AG04449 (cell line): ENCODE results near the gene IMMP2L.

ENCODE experiments used
- CTCF ChIA-PET: fragments of 350-600 bp; formaldehyde crosslinking; extraction: SDS; loops from one replicate; lab custom pipeline; 2021; ENCODE audit warnings: antibody characterized with exemption; lab: Yijun Ruan, JAX
- POLR2A ChIA-PET: fragments of 400-600, 350-600 bp; formaldehyde crosslinking; extraction: SDS; loops from one replicate; lab custom pipeline; 2020; ENCODE audit warnings: antibody characterized with exemption, inconsistent platforms; lab: Yijun Ruan, JAX
- DNase-seq: peaks from one replicate; pipeline ENCODE4 v3.0.0-alpha.2; 2010; ENCODE audit warnings: low read depth, low spot score
- H3K4me3 ChIP-seq: 2 replicates; pipeline ENCODE4 v1.5.1; 2011; ENCODE audit warnings: low read depth, mild to moderate bottlenecking, control low read depth, low read length
- CTCF ChIP-seq: IDR thresholded peaks from one replicate; pipeline ENCODE4 v1.5.1; 2011; ENCODE audit warnings: mild to moderate bottlenecking, moderate library complexity, low read length, control low read depth, inconsistent platforms; ENCODE audit not compliant: insufficient read depth; ENCODE audit errors: missing control alignments

Gene IMMP2L

GRCh38 chr7:110750931-110751605 lies 811.2 kb downstream of the IMMP2L start:
- H3K4me3 ChIP-seq: no peak overlapping the region
- ChIA-PET POLR2A (no interaction called here), CTCF (no interaction called here)
- TF ChIP-seq CTCF: no peak
- no peak for DNase-seq

- CTCF ChIA-PET: no interaction called here
- no peak for DNase-seq
- POLR2A ChIA-PET: no interaction called here
- TF ChIP-seq CTCF: no peak
- H3K4me3 ChIP-seq: no peak overlapping the region
These were observed 829.1 kb downstream of the IMMP2L start for GRCh38 chr7:110733221-110733620.

- ChIA-PET CTCF (no interaction called here), POLR2A (no interaction called here)
- no peak for DNase-seq
These were observed 837.5 kb downstream of the IMMP2L start for GRCh38 chr7:110724811-110725210.

GRCh38 chr7:110721395-110721794 lies 840.9 kb downstream of the IMMP2L start:
- CTCF ChIA-PET: no interaction called here
- H3K4me3 ChIP-seq: no peak overlapping the region
- POLR2A ChIA-PET: no interaction called here
- no peak for TF ChIP-seq CTCF
- no peak for DNase-seq

More at GRCh38 chr7:110724811-110725210, 837.5 kb downstream of the IMMP2L start:
- TF ChIP-seq CTCF: no peak
- no peak overlapping the region for H3K4me3 ChIP-seq

- no peak overlapping the region for H3K4me3 ChIP-seq
- DNase-seq: no peak
- POLR2A ChIA-PET: no interaction called here
- CTCF ChIA-PET: no interaction called here
- no peak for TF ChIP-seq CTCF
These were observed 841.7 kb downstream of the IMMP2L start for GRCh38 chr7:110720626-110721025.

GRCh38 chr7:110719741-110720140 lies 842.6 kb downstream of the IMMP2L start:
- no peak for DNase-seq
- POLR2A ChIA-PET: no interaction called here
- no peak overlapping the region for H3K4me3 ChIP-seq
- CTCF ChIA-PET: no interaction called here
- TF ChIP-seq CTCF: no peak
